Adipocyte (in vitro differentiated cells): Measurements from ENCODE around the gene ZNF783.
"Not testable (repeated sequence)": the region's sequence is repeated elsewhere in the genome, so short reads cannot be mapped to it uniquely, and the experiment has no call there.

Experiments used
- DNase-seq: peaks from one replicate; pipeline ENCODE4 v3.0.0-alpha.2; 2015; ENCODE audit warnings: low read depth
- H3K27me3 ChIP-seq: replicated peaks from 2 replicates; pipeline ENCODE4 v1.7.0; 2013; ENCODE audit warnings: mild to moderate bottlenecking, low read length, moderate library complexity; ENCODE audit not compliant: control insufficient read depth, insufficient read depth
- H3K36me3 ChIP-seq: 2 replicates; pipeline ENCODE4 v1.7.0; 2013; ENCODE audit warnings: low read length, mild to moderate bottlenecking, moderate library complexity; ENCODE audit not compliant: control insufficient read depth, insufficient read depth, severe bottlenecking
- H3K4me1 ChIP-seq: 2 replicates; pipeline ENCODE4 v1.7.0; 2013; ENCODE audit warnings: mild to moderate bottlenecking, low read length, moderate library complexity; ENCODE audit not compliant: control insufficient read depth, insufficient read depth
- H3K4me3 ChIP-seq: 2 replicates; pipeline ENCODE4 v1.7.0; 2013; ENCODE audit warnings: mild to moderate bottlenecking, low read length, moderate library complexity
- H3K9ac ChIP-seq: 2 replicates; pipeline ENCODE4 v1.7.0; 2013; ENCODE audit warnings: mild to moderate bottlenecking, low read length, moderate library complexity
- H3K9me3 ChIP-seq: 2 replicates; pipeline ENCODE4 v1.7.0; 2013; ENCODE audit warnings: mild to moderate bottlenecking, low read length, moderate library complexity; ENCODE audit not compliant: control insufficient read depth

The ZNF783 gene

GRCh38 chr7:149226366-149226765, 35.6 kb upstream of the ZNF783 start:
- H3K9ac ChIP-seq, DNase-seq, H3K9me3 ChIP-seq, H3K4me3 ChIP-seq, H3K27me3 ChIP-seq: not testable (repeated sequence)
- peaks cover 18% of the 10 kb centered on the region for H3K4me1 ChIP-seq
- H3K36me3 ChIP-seq = peaks cover 25% of the 10 kb centered on the region

- Histone ChIP-seq H3K9ac (peak overlapping the region; percentile 30), H3K27me3 (no peaks in the 10 kb centered on the region)
These were observed 35.0 kb upstream of the ZNF783 start for GRCh38 chr7:149226840-149227494.

GRCh38 chr7:149228831-149229471, 33.0 kb upstream of the ZNF783 start:
- H3K9ac ChIP-seq = no peak overlapping the region
- peaks cover 19% of the 10 kb centered on the region for H3K36me3 ChIP-seq
- DNase-seq = no peak
- no peaks in the 10 kb centered on the region for H3K27me3 ChIP-seq
- peaks cover 29% of the 10 kb centered on the region for H3K4me1 ChIP-seq
- no peak overlapping the region for H3K4me3 ChIP-seq
- no peaks in the 10 kb centered on the region for H3K9me3 ChIP-seq

More at GRCh38 chr7:149226840-149227494, 35.0 kb upstream of the ZNF783 start:
- no peak for DNase-seq
- Histone ChIP-seq H3K4me3 (no peak overlapping the region), H3K4me1 (peaks cover 18% of the 10 kb centered on the region), H3K9me3 (no peaks in the 10 kb centered on the region), H3K36me3 (peaks cover 21% of the 10 kb centered on the region)

- H3K9me3 ChIP-seq = no peaks in the 10 kb centered on the region
- peaks cover 32% of the 10 kb centered on the region for H3K4me1 ChIP-seq
- peaks cover 14% of the 10 kb centered on the region for H3K36me3 ChIP-seq
- H3K4me3 ChIP-seq = no peak overlapping the region
- DNase-seq = no peak
- no peak overlapping the region for H3K9ac ChIP-seq
- no peaks in the 10 kb centered on the region for H3K27me3 ChIP-seq
These were observed 32.5 kb upstream of the ZNF783 start for GRCh38 chr7:149229526-149229925.

GRCh38 chr7:149232362-149232761, 29.6 kb upstream of the ZNF783 start:
- Histone ChIP-seq H3K9ac (no peak overlapping the region), H3K4me1 (peaks cover 24% of the 10 kb centered on the region), H3K4me3 (no peak overlapping the region), H3K9me3 (no peaks in the 10 kb centered on the region), H3K27me3 (no peaks in the 10 kb centered on the region), H3K36me3 (no peaks in the 10 kb centered on the region)
- no peak for DNase-seq

GRCh38 chr7:149233655-149234204, 28.3 kb upstream of the ZNF783 start:
- not testable (repeated sequence) for H3K36me3 ChIP-seq, H3K9ac ChIP-seq, H3K4me3 ChIP-seq, H3K27me3 ChIP-seq, H3K9me3 ChIP-seq
- peak; percentile 77 for DNase-seq
- H3K4me1 ChIP-seq = peaks cover 29% of the 10 kb centered on the region

GRCh38 chr7:149237502-149237901, 24.5 kb upstream of the ZNF783 start:
- peaks cover 1% of the 10 kb centered on the region for H3K9me3 ChIP-seq
- no peaks in the 10 kb centered on the region for H3K27me3 ChIP-seq
- peaks cover 33% of the 10 kb centered on the region for H3K4me1 ChIP-seq
- DNase-seq = no peak
- H3K4me3 ChIP-seq = no peak overlapping the region
- H3K9ac ChIP-seq = no peak overlapping the region
- no peaks in the 10 kb centered on the region for H3K36me3 ChIP-seq

GRCh38 chr7:149238051-149238450, 23.9 kb upstream of the ZNF783 start:
- DNase-seq = no peak
- Histone ChIP-seq H3K9me3 (peaks cover 7% of the 10 kb centered on the region), H3K36me3 (no peaks in the 10 kb centered on the region), H3K4me1 (peaks cover 29% of the 10 kb centered on the region), H3K9ac (no peak overlapping the region), H3K4me3 (no peak overlapping the region), H3K27me3 (no peaks in the 10 kb centered on the region)

- peak; percentile 97 for DNase-seq
- peaks cover 7% of the 10 kb centered on the region for H3K9me3 ChIP-seq
- no peaks in the 10 kb centered on the region for H3K36me3 ChIP-seq
- peak within 1 kb of the TSS; percentile 100 for H3K4me3 ChIP-seq
- peaks cover 18% of the 10 kb centered on the region for H3K4me1 ChIP-seq
- H3K27me3 ChIP-seq = no peaks in the 10 kb centered on the region
- H3K9ac ChIP-seq = peak within 1 kb of the TSS; percentile 98
These were observed 22.5 kb upstream of the ZNF783 start, which contains the start of gene ZNF212 for GRCh38 chr7:149239345-149240143. Gene ZNF212, plus strand, starts transcription at chr7:149239651. Its CDS starts 128 bp downstream, at chr7:149239779.

- H3K4me3 ChIP-seq = peak overlapping the region; percentile 100
- H3K9ac ChIP-seq = peak overlapping the region; percentile 98
- H3K27me3 ChIP-seq = no peaks in the 10 kb centered on the region
- peaks cover 18% of the 10 kb centered on the region for H3K4me1 ChIP-seq
- H3K9me3 ChIP-seq = peaks cover 7% of the 10 kb centered on the region
- no peaks in the 10 kb centered on the region for H3K36me3 ChIP-seq
- no peak for DNase-seq
These were observed 21.4 kb upstream of the ZNF783 start for GRCh38 chr7:149240637-149241036.

- Histone ChIP-seq H3K27me3 (no peaks in the 10 kb centered on the region), H3K9me3 (peaks cover 7% of the 10 kb centered on the region), H3K36me3 (no peaks in the 10 kb centered on the region), H3K4me1 (peaks cover 18% of the 10 kb centered on the region), H3K9ac (no peak overlapping the region), H3K4me3 (no peak overlapping the region)
- no peak for DNase-seq
These were observed 20.3 kb upstream of the ZNF783 start for GRCh38 chr7:149241696-149242095.
